Fibroblast of the conjunctiva (primary cell): ENCODE measurements around the gene CEP164.

Experiments
- DNase-seq: peaks from one replicate; pipeline ENCODE4 v3.0.0-alpha.2; 2010; ENCODE audit warnings: low read depth

Gene CEP164

DNA sequence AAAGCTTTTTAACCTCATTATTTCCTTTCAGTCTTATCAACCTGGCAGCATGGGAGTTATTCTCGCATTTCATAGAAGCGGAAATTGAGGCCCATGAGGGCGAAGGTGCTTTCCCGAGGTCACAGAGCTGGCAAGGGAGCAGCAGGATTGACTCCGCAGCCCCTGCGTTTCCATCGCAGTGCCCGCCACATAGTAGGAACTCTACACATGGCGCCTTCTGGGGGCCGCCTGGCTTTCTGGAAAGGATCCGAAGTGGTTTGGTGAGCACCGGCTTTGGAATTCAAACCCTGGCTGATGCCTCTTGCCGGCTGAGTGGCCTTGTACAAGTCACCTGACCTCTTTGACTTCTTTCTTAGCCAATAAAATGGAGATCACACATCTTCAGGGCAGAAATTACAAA, 93.4 kb downstream of the CEP164 start:
- no peak for DNase-seq

DNA sequence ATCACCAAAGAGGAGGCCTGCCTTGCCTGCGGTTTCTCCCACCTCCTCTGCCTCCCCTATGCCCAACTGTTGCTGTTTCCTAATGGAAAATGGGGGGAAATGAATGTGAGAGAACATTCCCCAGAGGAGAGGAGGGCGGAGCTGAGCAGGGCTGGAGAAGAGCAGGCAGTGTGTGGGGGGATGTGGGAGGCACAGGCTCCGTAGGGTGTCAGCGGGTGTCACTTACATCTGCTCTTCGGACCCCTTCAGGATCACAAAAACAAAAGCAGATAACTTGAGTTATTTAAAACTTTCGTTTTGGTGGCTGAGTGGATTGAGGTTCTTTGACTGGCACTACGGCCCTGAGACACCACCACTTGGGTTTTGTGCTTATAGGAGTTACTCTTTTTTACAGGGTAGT, 93.8 kb downstream of the CEP164 start:
- DNase-seq: no peak

- DNase-seq: no peak
Measured at GRCh38 chr11:117423046-117423575, 95.5 kb downstream of the CEP164 start.

DNA sequence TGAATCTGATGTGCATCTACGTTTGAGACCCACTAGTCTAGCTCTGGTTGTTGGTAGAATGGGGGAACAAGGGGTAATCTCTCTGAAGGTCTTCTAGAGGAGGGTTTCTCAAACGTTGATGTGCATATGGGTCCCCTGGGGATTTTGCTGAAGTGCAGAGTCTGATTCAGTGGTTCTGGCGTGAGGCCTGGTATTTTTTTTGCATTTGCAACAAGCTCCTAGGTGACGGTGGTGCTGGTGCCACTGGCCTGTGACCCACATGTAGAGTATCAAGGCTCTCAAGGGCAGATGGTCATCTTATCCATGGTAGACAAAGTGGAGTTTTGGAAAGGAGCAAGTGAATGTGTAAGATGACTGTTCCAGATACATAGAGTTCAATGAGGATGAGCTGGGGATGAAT, 97.1 kb downstream of the CEP164 start:
- peak; percentile 4 for DNase-seq

- no peak for DNase-seq
Measured at GRCh38 chr11:117425679-117426296, 98.1 kb downstream of the CEP164 start.

DNA sequence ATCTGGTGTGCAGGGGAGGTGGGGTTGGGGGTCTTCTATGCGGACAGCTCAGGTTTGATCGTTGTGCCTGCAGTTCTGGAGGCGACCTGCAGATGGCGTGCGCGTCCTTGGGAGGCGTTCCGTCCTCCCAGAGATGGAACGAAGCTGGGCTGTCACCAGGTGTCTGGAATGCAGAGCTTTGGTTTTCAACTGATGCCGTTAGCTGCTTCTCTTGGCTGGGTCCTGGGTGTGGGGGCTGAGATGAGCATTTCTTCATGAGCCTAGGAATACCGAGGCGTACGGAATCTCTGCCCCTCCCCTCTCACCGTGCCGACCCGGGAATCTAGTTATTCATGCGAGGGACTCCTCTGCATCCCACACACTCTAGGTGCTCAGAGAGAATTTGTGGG, 98.6 kb downstream of the CEP164 start:
- peak; percentile 26 for DNase-seq

- no peak for DNase-seq
Measured at GRCh38 chr11:117426941-117427340, 99.3 kb downstream of the CEP164 start.

- no peak for DNase-seq
Measured at GRCh38 chr11:117427356-117427874, 99.8 kb downstream of the CEP164 start.

DNA sequence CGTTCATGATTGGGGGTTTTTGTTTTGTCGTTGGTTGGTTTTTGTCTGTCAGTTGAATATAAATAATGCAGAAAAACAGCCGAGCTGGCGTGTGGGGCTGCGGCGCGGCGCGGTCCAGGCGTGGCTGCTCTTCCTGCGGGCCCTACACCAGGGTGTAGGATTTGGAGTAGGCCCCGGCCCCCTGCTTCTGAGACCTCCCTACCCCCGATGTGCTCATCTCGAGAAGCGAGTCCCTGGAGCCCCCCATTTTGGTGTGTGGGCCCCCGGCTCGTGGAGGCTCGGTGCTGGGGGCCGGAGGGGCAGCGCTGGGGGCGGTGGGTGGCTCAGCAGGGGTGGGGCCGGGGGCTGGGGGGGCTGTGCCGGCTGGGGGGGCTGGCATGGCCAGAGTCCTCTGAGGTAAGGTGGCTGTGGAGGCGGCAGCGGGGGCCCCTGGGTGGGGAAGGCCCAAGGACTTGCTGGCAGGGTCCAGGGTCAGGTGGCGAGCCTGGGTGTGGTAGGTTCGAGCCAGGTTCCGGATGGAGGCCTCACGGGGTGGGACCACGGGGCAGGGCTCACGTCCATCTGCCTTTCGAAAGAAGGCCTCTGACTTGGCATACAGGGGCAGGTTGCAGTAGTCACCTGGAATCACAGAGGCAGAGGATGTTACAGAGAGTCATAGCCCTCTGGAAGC, 100.7 kb downstream of the CEP164 start:
- DNase-seq: no peak

DNA sequence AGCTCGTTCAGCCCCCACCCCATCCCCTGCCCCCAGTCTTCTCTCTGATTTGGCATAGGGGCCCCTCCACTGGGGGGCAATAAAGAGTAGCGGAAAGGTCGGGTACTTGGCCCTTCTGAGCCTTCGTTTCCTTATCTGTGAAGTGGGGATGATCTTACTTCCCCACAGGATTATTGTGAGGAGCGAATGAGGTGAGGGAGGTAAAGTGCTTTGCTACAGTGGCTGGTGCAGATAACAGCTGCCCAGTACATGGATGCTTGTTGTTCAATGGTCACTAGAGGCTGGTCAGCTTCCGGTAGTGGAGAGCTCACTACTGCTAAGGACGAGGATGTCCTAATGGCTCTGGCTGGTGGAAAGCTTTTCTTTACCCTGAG, 101.2 kb downstream of the CEP164 start:
- no peak for DNase-seq

DNA sequence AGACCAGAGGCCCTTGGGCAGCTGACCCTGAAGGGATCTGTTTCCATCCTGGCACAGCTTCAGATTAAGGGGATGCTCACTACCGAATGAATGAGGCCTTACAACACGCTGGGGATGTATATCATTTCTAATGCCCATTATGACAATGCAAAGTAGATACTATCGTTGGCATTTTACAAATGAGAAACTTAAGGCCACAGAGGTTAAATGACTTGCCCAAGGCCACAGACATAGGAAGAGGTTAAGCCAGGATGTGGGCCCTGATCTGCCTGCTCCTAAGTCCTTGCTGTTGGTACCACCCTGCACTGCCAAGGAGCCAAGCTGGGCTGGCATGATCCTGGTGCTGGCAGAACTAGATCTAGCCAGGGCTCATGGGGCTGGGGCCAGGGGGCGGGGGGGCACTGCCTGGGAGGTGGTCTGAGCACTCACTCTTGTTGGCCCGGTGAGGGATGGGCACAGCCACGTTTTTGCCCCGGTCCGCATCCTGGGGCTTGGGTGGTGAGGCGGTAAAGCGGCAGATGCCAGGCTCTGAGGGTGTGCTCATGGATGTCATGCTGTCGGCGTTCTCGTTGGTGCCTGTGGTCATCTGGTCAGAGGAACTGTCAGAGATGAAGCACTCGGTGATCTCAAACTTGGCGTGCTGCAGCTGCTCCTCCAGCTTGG, 102.8 kb downstream of the CEP164 start:
- DNase-seq: no peak

- DNase-seq: no peak
Measured at GRCh38 chr11:117431436-117431835, 103.8 kb downstream of the CEP164 start.

DNA sequence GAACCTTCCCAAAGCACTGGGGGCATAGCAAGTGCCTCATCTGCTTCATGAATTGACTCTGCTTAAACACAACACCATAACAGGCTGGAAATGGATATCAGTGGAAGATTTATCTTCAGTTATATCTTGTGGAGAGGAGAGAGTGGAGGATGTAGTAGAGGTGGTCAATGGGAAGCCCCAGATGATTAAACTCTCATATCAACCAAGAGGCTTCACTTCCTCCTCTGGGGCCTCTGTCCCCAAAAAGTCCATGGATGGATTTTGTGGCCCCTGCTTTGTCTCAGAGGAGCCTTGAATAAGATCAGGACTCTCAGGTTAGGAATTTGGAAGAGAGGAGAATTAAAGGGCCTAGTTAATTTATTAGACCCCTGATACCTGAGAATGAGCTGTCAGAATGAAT, 106.1 kb downstream of the CEP164 start:
- DNase-seq: no peak

GRCh38 chr11:117434481-117434880, 106.8 kb downstream of the CEP164 start:
- DNase-seq: no peak

DNA sequence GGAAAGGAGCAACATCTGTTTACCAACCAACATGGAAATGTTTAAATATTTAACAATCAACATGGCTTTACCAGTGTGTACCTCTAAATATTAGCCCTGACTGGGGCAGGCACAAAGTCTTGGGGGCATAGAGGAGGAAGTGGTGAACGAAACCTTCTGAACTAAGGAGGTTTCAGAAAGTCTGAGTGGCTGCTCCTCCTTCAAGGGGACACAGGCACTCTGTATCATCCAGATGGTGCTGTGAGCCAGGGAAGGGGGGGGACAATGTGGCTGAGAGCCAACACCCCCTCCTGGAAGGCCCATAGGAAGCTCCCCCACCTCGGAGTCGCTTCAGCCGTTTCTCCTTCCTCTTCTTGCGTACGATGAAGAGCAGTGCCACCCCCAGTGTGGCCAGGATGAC, 107.7 kb downstream of the CEP164 start:
- no peak for DNase-seq

- no peak for DNase-seq
Measured at GRCh38 chr11:117437041-117437790, 109.6 kb downstream of the CEP164 start.

DNA sequence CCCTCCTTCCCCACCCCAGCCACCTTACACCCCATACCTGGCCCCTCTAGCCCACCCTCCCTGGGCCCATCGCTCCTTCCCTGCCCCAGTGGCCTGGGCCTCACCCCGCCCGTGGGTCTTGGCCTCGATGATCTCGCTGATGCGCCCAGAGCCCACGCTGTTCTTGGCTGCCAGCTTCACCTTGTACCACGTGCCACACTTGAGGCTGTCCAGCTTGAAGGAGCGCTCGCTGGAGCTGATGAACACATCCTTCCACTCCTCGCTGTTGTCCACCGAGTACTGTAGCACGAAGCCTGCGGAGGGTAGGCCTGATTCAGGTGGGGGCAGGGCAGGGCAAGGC, 110.1 kb downstream of the CEP164 start:
- no peak for DNase-seq

- no peak for DNase-seq
Measured at GRCh38 chr11:117438371-117439000, 110.8 kb downstream of the CEP164 start.

- DNase-seq: no peak
Measured at GRCh38 chr11:117439256-117439655, 111.6 kb downstream of the CEP164 start.

GRCh38 chr11:117440258-117440657, 112.6 kb downstream of the CEP164 start:
- DNase-seq: no peak

GRCh38 chr11:117441146-117441975, 113.7 kb downstream of the CEP164 start:
- DNase-seq: no peak
